OCI-LY3 (cell line): ENCODE results near the gene CD274.

Experiments used
- H2AFZ ChIP-seq: fragments of 200-600, 300-600 bp; shearing (Covaris generic); 2 replicates; pipeline ENCODE4 v1.6.0; 2014; ENCODE audit warnings: antibody characterized with exemption, low read depth, low read length
- H3K27ac ChIP-seq: fragments of 200-600, 300-600 bp; sonication (generic); 2 replicates; pipeline ENCODE4 v1.5.1; 2014; ENCODE audit warnings: mild to moderate bottlenecking, low read length, moderate library complexity, mixed read lengths
- H3K27me3 ChIP-seq: fragments of 200-600, 300-600 bp; sonication (generic); 2 replicates; pipeline ENCODE4 v1.6.1; 2014; ENCODE audit warnings: low read depth, low read length, mixed read lengths
- H3K36me3 ChIP-seq: fragments of 200-600, 300-600 bp; sonication (generic); replicated peaks from 2 replicates; pipeline ENCODE3; 2014; ENCODE audit warnings: low read depth, low read length, mixed read lengths
- H3K4me1 ChIP-seq: fragments of 300-600, 200-600 bp; sonication (generic); 2 replicates; pipeline ENCODE4 v1.6.1; 2014; ENCODE audit warnings: low read length, mixed read lengths
- H3K4me2 ChIP-seq: fragments of 200-600, 300-600 bp; sonication (generic); 2 replicates; pipeline ENCODE4 v1.6.1; 2014; ENCODE audit warnings: low read length, mixed read lengths
- H3K4me3 ChIP-seq: fragments of 300-600, 200-600 bp; sonication (generic); 2 replicates; pipeline ENCODE4 v1.5.1; 2014; ENCODE audit warnings: antibody characterized with exemption, mild to moderate bottlenecking, low read length, moderate library complexity
- H3K79me2 ChIP-seq: fragments of 300-600, 200-600 bp; shearing (Covaris generic); 2 replicates; pipeline ENCODE4 v1.6.1; 2014; ENCODE audit warnings: mild to moderate bottlenecking, low read length, mixed read lengths
- H3K9ac ChIP-seq: fragments of 300-600, 200-600 bp; shearing (Covaris generic); 2 replicates; pipeline ENCODE4 v1.6.0; 2014; ENCODE audit warnings: mild to moderate bottlenecking, low read length, moderate library complexity
- H3K9me3 ChIP-seq: fragments of 200-600, 300-600 bp; shearing (Covaris generic); 2 replicates; pipeline ENCODE4 v1.6.1; 2014; ENCODE audit warnings: low read length, mixed read lengths; ENCODE audit not compliant: insufficient read depth
- H4K20me1 ChIP-seq: fragments of 200-600, 300-600 bp; sonication (generic); 2 replicates; pipeline ENCODE4 v1.6.1; 2016; ENCODE audit warnings: low read length, mixed read lengths; ENCODE audit not compliant: insufficient read depth
- EZH2phosphoT487 ChIP-seq: fragments of 200-600 bp; shearing (Covaris generic); IDR thresholded peaks from 2 replicates; pipeline ENCODE4 v1.6.1; 2018; ENCODE audit warnings: antibody characterized with exemption, mixed run types, low read depth
- TF ChIP-seq, protein P1 (sequence below): fragments of 200-600, 300-600 bp; sonication (generic); IDR thresholded peaks from 2 replicates; pipeline ENCODE4 v1.5.1; 2014; ENCODE audit warnings: antibody characterized with exemption, low read length, low read depth

CD274 gene

DNA sequence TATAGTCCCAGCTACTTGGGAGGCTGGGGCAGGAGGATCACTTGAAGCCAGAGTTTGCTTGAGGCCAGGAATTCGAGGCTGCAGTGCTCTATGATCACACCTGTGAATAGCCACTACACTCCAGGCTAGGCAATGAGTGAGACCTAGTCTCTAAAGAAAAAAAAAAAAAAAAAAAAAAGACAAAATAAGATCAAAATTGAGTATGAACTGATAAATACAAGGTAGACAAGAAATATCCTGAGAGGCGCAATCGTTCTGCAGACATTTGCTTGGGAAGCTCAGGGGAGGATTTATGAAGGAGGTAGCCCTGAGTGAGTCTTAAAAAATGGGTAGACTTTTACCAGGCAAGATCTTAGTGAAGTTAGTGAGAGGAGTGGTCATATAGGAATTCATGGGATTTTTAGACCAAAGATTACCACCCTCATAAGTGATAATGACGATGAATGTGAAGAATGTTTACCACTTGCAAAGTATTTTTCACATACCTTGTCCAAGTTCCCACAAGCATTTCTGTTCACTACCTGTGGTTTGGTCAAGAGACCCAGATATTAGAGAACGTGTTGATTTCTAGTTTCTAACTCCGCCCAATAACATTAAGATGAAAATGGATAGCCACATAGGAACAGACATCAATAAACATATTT lies 64.4 kb downstream of the CD274 start:
- TF ChIP-seq, protein P1, sequence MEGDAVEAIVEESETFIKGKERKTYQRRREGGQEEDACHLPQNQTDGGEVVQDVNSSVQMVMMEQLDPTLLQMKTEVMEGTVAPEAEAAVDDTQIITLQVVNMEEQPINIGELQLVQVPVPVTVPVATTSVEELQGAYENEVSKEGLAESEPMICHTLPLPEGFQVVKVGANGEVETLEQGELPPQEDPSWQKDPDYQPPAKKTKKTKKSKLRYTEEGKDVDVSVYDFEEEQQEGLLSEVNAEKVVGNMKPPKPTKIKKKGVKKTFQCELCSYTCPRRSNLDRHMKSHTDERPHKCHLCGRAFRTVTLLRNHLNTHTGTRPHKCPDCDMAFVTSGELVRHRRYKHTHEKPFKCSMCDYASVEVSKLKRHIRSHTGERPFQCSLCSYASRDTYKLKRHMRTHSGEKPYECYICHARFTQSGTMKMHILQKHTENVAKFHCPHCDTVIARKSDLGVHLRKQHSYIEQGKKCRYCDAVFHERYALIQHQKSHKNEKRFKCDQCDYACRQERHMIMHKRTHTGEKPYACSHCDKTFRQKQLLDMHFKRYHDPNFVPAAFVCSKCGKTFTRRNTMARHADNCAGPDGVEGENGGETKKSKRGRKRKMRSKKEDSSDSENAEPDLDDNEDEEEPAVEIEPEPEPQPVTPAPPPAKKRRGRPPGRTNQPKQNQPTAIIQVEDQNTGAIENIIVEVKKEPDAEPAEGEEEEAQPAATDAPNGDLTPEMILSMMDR = no peak
- TF ChIP-seq EZH2phosphoT487 = no peak
- Histone ChIP-seq H3K27ac (0 out of 2 replicates have a peak overlapping the region, but pooled peaks have one; percentile 3), H3K36me3 (no peaks in the 10 kb centered on the region), H3K4me2 (peak overlapping the region; percentile 39), H3K79me2 (0 out of 2 replicates have a peak, but pooled peaks cover 6% of the 10 kb centered on the region), H4K20me1 (no peaks in the 10 kb centered on the region), H3K27me3 (no peaks in the 10 kb centered on the region), H2AFZ (no peak overlapping the region), H3K4me3 (no peak overlapping the region), H3K9ac (no peak overlapping the region), H3K9me3 (no peaks in the 10 kb centered on the region), H3K4me1 (peaks cover 85% of the 10 kb centered on the region)

DNA sequence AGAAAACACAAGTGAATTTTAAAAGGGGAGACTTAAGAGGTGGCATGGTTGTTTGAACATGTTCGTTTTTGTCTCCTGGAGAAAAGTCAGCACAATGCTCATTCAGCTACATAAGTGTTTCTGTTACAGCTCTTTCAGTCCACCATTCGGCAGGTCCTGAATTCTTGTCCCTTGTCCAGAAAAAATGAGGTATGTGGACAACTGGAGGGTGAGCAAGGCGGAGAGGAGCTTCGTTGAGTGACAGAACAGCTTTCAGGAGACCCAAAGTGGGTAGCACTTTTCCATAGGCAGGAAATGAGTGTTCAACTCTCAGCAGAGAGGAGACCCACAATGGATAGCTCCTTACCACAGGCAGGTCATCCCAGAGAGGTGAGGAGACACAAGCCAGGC lies 64.9 kb downstream of the CD274 start:
- Histone ChIP-seq H4K20me1 (no peaks in the 10 kb centered on the region), H3K4me1 (peaks cover 82% of the 10 kb centered on the region), H3K9ac (no peak overlapping the region), H3K4me3 (no peak overlapping the region), H3K4me2 (no peak overlapping the region), H3K9me3 (no peaks in the 10 kb centered on the region), H3K27me3 (no peaks in the 10 kb centered on the region), H3K27ac (no peak overlapping the region), H3K79me2 (0 out of 2 replicates have a peak, but pooled peaks cover 6% of the 10 kb centered on the region), H3K36me3 (no peaks in the 10 kb centered on the region), H2AFZ (no peak overlapping the region)
- no peak for TF ChIP-seq EZH2phosphoT487
- TF ChIP-seq, protein P1 = no peak

- 0 out of 2 replicates have a peak, but pooled peaks cover 2% of the 10 kb centered on the region for H3K79me2 ChIP-seq
- TF ChIP-seq EZH2phosphoT487 = no peak
- TF ChIP-seq, protein P1 = no peak
Measured at GRCh38 chr9:5516453-5517220, 66.3 kb downstream of the CD274 start.

DNA sequence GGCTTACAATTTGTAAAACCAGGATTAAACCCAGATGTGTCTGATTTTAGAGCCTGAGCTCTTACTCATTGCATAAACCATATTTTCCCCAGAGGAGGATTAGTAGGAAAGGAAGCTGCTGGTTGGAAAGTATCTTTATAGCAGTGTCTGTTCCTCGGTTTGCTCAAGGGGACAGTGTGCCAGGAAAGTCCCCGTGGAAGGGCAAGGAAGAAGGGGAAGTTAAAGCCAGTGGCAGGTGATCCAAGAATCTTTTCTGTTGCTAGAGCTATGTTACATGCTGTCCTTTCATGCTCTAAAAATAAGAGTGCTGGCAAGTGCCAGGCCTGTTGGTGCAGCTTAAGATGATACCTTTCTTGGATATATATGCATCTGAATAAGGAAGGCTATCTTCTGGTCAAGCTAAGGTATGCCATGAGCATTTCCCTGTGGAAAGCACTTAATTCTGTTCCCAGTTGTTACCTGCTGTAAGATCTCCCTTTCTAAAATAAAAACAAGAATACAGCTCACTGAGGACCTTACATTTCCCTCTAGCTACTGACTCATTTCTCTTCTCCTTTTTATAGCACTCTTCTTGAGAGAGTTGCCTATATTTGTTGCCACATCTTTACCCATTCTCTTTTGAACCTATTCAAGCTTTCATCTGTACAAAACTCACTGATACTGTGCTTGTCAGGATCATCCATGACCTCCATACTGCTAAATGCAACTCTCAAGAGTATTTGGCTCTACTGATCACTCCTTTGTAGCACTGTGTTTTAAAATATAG lies 68.0 kb downstream of the CD274 start:
- H3K27me3 ChIP-seq = no peaks in the 10 kb centered on the region
- H2AFZ ChIP-seq = 0 out of 2 replicates have a peak overlapping the region, but pooled peaks have one; percentile 43
- H3K27ac ChIP-seq = peak overlapping the region; percentile 82
- H3K4me2 ChIP-seq = peak overlapping the region; percentile 62
- no peak for TF ChIP-seq EZH2phosphoT487
- TF ChIP-seq, protein P1 = no peak
- peak overlapping the region; percentile 29; the same call in 1 of the 2 replicates for H3K9ac ChIP-seq
- no peaks in the 10 kb centered on the region for H3K36me3 ChIP-seq
- H3K79me2 ChIP-seq = no peaks in the 10 kb centered on the region
- peaks cover 58% of the 10 kb centered on the region for H3K4me1 ChIP-seq
- peak overlapping the region; percentile 30 for H3K4me3 ChIP-seq
- no peaks in the 10 kb centered on the region for H4K20me1 ChIP-seq
- no peaks in the 10 kb centered on the region for H3K9me3 ChIP-seq

More at GRCh38 chr9:5516453-5517220, 66.3 kb downstream of the CD274 start:
- H3K4me1 ChIP-seq = peaks cover 69% of the 10 kb centered on the region
- no peaks in the 10 kb centered on the region for H3K27me3 ChIP-seq
- H3K9me3 ChIP-seq = no peaks in the 10 kb centered on the region
- no peak overlapping the region for H3K27ac ChIP-seq
- H3K36me3 ChIP-seq = no peaks in the 10 kb centered on the region
- H2AFZ ChIP-seq = no peak overlapping the region
- no peak overlapping the region for H3K4me3 ChIP-seq
- no peaks in the 10 kb centered on the region for H4K20me1 ChIP-seq
- H3K4me2 ChIP-seq = no peak overlapping the region
- no peak overlapping the region for H3K9ac ChIP-seq
